Gastrocnemius medialis (tissue), 4 donors: ENCODE data around the gene NELFB.

Experiments used
- POLR2A ChIP-seq, 2 donors: fragments of 450-650 bp; IDR thresholded peaks; one replicate each; pipeline ENCODE4 v1.6.1; 2017; ENCODE audit warnings: antibody characterized with exemption in 2 of 2, mild to moderate bottlenecking in 2 of 2, moderate library complexity in 2 of 2
- TF ChIP-seq, protein P1 (sequence below), 5 experiments: fragments of 450-650 bp in 3 of 5; fragments of 200-600 bp in 2 of 5; sonication (generic) in 2 of 5; IDR thresholded peaks in 4 of 5; conservative IDR thresholded peaks in 1 of 5; 1 replicate in 4 of 5; 2 replicates in 1 of 5; pipeline ENCODE4 v1.5.1; 2016 to 2019; ENCODE audit warnings: antibody characterized with exemption in 5 of 5, mild to moderate bottlenecking in 3 of 5, moderate library complexity in 3 of 5

DNA sequence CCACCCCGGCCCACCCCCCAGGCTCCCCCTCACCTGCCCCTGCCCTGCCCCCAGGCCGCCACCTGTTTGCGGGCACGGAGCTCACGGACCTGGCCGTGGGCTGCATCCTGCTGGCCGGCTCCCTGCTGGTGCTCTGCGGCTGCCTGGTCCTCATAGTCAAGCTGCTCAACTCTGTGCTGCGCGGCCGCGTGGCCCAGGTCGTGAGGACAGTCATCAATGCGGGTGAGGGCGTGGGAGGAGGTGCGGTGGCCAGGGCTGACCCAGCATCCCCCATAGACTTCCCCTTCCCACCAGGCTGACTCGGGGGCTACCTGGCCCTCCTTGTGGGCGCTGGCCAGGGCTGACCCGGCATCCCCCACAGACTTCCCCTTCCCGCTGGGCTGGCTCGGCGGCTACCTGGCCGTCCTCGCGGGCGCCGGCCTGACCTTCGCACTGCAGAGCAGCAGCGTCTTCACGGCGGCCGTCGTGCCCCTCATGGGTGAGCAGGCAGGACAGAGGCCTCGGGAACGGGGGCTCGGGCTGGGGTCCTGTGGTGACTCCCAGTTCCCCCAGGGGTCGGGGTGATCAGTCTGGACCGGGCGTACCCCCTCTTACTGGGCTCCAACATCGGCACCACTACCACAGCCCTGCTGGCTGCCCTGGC is 21.0 kb upstream of the NELFB start:
- TF ChIP-seq POLR2A (IDR thresholded peaks at IDR 0.05) = no peak
- TF ChIP-seq, protein P1, sequence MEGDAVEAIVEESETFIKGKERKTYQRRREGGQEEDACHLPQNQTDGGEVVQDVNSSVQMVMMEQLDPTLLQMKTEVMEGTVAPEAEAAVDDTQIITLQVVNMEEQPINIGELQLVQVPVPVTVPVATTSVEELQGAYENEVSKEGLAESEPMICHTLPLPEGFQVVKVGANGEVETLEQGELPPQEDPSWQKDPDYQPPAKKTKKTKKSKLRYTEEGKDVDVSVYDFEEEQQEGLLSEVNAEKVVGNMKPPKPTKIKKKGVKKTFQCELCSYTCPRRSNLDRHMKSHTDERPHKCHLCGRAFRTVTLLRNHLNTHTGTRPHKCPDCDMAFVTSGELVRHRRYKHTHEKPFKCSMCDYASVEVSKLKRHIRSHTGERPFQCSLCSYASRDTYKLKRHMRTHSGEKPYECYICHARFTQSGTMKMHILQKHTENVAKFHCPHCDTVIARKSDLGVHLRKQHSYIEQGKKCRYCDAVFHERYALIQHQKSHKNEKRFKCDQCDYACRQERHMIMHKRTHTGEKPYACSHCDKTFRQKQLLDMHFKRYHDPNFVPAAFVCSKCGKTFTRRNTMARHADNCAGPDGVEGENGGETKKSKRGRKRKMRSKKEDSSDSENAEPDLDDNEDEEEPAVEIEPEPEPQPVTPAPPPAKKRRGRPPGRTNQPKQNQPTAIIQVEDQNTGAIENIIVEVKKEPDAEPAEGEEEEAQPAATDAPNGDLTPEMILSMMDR (IDR thresholded peaks at IDR 0.05 in 4 of 5, conservative IDR thresholded peaks at IDR 0.05 in 1 of 5) = no peak
